GM21381 (cell line): ENCODE data around the gene WNT4.

Source experiments
- ATAC-seq: cut with Tn5 transposase; IDR thresholded peaks from one replicate; pipeline ENCODE4 v1.9.1; 2021; ENCODE audit warnings: mild to moderate bottlenecking, moderate library complexity; ENCODE audit not compliant: unreplicated experiment

WNT4 gene

DNA sequence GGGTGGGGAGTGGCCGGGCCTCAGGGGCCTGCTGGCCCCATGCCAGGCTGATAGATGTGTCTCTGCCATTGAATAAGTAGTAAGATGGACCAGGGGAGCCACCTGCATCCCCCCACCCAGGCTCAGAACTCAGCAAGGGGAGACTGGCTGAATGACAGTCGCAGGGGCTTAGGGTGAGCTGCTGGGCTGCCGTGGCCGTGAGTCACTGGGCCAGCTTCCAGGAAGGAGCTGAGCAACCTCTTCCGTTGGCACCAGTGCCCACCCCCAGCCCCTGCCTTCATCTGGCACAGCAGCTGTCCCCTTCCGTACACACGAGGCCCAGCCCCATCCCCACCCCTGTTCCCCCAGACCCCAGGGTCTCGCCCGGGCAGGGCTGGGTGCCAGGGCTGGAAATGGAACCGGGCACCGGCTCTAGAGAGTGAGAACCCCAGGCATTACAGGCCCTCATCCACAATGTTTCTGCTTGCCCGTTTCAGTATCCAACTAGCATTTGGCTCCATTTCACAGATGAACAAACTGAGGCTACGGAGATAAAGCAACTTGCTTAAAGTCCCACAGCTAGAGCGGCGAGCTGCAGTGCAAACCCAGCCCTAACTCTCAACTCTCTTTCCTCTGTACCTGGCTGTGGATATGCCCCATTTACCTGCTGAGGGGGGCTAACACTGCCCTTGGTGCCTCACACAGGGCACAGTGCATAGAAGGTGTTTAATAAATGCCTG is 10.2 kb downstream of the WNT4 start:
- ATAC-seq: no peak

- no peak for ATAC-seq
Observed at GRCh38 chr1:22131875-22132486, 10.9 kb downstream of the WNT4 start.

DNA sequence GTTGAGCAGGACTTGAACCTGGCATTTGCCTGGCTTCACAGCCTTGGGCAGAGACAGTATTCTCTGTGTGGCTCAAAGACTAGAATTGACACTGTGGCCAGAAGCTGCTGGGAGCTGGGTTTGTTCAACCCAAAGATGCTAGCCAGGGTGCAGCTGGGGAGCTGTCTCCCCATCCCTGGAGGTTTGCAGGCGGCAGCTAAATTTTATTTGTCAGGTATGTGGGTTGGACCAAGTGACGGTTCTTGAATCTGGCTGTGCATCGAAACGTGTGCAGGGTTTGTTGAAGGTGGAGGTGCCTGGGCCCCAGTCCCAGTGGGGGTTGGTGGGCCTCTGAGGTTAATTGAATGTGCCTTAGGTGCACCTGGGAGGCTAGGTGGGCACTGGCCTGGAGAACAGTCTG is 11.8 kb downstream of the WNT4 start:
- no peak for ATAC-seq

DNA sequence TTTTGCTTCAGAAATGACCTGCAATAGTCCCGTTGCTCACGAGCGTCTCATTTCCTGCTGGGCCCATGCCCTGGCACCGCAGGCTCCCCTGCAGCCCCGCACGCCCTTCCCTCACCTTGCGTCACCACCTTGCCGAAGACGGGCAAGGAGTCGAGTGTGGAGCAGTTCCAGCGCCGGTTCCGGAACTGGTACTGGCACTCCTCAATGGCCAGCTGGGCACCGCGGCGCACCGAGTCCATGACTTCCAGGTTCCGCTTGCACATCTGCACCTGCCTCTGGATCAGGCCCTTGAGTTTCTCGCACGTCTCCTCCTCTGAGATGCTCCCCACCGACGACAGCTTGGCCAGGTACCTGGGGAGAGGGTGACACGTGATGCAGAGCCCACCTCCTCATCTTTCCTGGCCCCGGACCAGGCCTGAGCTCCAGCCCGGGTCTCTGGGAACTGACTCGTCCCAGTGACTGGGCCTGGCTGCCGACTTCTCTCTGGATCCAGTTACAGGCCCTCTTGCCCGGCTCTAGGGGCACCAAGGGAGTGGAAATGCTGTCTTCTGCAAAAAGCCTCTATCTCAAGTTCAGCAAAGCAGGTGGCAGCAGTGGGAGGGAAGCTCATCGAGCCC is 13.3 kb downstream of the WNT4 start:
- ATAC-seq: no peak

GRCh38 chr1:22128392-22128791 is 14.5 kb downstream of the WNT4 start:
- no peak for ATAC-seq

DNA sequence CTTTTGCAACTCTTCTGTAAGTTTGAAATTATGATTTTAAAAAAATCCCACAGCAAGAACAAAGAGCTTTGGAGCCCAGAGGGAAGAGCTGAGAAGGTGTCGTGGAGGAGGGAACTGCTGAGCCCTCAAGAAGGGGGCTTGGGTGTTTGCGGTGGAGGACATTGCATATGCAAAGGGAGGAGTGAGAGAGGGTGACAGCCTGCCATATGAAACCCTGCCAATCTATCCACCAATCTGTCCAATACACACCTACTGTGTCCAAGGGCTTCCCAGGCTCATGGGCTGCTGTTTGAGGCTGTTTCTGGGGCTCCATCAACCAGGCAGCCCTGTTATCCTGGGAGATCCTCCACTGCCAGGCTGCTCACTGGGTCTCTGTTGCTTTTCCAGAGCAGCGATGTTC is 15.2 kb downstream of the WNT4 start:
- no peak for ATAC-seq

GRCh38 chr1:22127248-22127647 is 15.6 kb downstream of the WNT4 start:
- ATAC-seq: no peak

GRCh38 chr1:22126531-22126930 is 16.4 kb downstream of the WNT4 start:
- no peak for ATAC-seq

DNA sequence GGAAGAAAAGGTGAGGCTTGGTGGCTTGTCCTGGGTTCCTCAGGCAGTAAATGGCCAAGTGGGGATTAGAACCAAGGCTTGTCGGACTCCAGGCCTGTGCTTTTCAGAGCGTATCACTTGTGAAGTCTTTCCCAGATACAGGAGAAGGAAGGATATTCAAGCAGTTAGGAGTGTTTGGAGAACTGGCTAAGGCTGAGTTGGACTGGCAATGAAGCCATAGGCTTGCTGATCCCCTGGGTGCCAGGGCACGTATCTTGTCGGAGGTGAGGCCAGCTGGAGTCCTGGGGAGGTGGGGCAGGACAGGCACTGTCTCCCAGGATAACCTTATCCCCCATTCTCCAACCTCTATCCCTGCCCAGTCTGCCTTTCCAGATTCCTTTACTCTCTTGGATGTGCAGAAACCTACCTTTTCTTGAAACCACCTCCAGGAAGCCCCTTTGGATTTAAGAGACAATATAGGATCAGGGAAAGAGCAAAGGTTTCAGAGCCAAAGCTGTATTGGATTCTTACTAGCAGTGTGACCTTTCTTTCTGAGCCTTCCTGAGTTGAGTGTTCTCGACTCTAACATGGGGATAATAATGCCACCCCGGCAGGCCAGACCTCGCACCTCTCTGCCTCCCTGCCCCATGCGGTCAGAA is 18.2 kb downstream of the WNT4 start:
- ATAC-seq: no peak

DNA sequence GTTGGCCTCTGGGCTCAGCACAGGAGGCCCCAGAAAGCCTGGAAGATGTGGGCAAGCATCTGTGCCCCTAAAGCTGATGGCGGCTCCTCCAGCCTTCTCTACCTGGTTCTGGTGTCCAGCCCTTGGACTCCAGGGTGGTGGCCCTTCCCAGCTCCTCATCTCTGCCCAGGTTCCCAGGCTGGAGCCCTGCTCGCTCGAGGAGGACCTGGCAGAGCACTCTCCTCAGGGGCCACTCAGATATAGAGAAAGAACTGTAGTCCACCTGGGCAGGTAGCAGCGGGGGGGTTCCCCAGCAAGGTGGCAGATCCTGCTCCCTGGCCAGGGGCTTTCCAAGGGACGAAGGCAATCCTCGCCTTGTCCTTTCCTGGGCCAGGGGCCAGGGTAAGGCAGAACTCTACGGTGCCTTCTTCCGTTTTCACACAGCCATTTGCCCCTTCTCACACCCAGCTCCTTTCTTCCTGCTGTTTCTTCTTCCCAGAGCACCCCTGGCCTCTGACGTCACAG is 18.9 kb downstream of the WNT4 start:
- ATAC-seq: no peak

DNA sequence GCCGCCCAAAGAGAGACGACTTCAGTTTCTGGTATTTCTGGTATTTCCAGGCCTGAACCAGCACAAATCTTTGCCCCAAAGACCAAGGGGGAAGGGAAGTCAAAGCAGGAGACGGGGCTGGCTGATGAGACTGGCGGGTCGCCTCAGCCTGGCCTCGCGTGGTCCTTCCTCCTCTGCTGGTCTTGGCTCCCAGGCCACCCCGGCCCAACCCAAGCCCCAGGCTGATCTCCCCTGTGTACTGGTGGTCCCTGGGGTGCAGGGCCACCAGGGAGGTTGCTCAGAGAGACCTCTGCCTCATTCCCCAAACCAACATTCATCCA is 19.9 kb downstream of the WNT4 start:
- no peak for ATAC-seq

DNA sequence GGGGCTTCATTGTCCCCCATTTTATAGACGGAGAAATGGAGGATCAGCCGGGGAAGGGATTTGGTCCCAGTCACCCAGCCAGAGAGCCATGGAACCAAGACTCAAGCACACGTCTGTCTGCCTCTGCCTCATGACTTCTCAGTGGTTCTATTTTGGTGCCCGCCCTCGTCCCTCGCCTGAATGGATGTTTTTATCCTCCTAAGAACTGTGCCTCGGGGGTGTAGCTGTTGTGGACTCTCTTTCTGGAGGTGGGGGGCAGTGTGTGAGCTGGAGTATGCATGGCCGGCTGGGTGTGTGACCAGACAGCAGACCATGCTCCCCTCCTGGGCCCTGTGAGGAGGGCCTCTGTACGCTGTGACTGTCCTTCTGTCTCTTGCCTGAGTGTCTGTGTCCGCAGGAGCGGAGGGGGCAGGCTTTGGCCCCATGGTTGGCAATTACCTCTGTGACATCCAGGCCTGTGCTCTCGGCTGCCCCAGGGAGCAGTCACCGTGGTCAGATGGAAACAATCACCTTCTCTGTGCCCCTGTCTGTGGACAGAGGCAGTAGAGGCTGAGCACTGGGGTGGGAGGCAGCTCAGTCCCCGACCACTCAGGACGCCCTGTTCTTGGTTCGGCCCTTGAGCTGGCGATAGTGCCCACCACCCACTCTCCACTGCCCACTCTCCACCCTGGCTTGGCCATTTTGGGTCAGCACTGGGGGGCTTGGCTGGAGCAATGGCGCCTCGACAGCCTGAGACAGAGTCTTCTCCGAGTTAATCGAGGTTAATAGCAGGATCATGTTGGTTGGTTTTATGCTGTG is 20.4 kb downstream of the WNT4 start:
- no peak for ATAC-seq

GRCh38 chr1:22121421-22121911 is 21.4 kb downstream of the WNT4 start:
- no peak for ATAC-seq

GRCh38 chr1:22120469-22120790 is 22.5 kb downstream of the WNT4 start:
- no peak for ATAC-seq

DNA sequence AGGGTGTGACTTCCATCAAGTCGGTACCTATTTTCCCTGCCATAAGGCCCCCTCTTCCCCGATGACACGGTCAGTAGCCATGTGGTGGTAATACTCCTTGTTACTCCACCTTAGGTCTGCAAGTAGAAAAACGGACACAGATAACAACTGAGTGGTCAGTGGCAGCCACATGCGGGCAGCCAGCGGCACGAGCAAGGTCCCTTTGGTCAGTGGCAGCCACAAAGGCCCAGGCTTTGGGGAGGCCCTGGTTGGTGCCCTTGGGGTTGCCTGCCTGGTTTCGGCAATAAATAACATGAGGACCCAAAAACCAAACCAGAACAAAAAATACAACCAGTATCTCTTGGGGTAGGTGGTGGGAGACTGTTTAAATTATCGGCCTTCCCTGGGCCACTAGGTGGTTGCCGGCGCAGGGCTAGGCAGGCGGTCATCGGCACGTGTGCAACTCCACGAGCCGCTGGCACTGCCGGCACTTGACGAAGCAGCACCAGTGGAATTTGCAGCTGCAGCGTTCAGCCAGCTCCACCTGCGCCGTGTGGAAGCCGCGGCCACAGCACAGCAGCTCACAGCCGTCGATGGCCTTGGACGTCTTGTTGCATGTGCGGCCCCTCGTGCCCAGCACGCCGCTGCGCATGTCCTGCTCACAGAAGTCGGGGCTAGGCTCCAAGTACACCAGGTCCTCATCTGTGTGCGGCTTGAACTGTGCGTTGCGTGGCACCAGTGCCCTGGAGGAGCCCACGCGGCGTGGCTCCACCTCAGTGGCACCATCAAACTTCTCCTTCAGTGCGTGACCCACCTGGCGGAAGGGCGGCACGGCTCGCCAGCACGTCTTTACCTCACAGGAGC is 23.1 kb downstream of the WNT4 start:
- ATAC-seq: no peak

- no peak for ATAC-seq
Observed at GRCh38 chr1:22118291-22118992, 24.5 kb downstream of the WNT4 start.

DNA sequence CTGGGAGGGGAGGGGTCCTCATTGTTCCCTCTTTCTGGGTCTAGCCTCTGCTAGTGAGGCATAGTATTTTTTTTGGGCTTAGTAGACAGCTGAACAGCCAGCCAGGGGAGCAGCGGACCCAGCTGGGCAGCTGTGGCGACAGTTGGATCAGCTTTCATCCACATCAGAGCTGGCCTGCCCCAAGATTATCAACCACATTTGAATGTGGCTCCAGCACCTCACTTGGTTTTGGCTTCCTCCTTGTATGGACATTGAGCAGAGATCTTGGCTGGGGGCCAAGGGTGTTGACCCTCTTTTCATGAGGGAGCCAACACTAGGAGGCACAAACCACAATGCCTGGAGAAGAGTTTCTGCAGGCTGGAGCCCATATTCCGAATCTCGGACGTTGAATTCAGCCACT is 25.0 kb downstream of the WNT4 start:
- no peak for ATAC-seq

DNA sequence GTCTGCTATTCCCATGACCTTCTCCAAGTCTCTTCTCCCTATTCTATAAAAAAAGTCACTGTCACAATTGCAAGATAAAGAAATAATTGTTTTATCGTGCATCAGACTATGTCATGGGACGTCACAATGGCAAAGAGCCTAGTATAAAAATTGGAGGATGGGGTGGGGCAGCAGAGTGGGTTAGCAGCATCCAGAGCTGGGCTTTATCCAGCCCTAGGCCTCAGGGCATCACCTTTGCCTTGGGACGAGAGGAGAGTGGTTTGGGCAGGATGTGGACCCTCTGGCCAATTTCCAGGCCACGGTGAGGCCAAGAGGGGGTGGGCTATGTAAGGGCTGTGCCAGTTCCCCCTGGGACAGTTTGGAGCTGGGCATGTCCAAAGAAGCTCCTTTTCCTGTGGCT is 25.7 kb downstream of the WNT4 start:
- ATAC-seq: no peak

DNA sequence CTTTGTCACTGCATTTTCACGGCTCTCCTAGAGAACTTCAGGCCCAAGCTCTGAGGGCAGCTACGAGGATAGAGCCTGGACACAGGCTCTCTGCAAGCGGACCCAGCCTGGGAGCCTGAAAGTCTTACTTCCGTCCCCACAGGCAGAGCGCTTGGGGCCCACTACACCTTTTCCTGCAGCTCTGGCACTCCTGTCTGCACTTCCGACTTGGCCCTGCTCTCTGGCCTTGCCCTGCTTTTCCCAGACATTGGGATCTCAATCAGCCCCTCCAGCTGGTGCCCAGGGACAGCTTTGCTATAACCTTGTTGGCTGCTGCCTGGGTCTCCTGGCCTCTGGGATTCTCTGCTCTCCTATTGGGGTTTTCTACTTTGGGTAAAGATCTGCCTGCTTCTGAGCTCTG is 27.6 kb downstream of the WNT4 start:
- ATAC-seq: no peak
